ENCODE results near the gene MCCC1.
"Not testable (repeated sequence)": the region's sequence is repeated elsewhere in the genome, so short reads cannot be mapped to it uniquely, and the experiment has no call there.

The MCCC1 gene

GRCh38 chr3:183101040-183101439 is 1.7 kb upstream of the MCCC1 start:
- not testable (repeated sequence) for DNase-seq

GRCh38 chr3:183100376-183100775 is 1.1 kb upstream of the MCCC1 start:
- no peak for DNase-seq

DNA sequence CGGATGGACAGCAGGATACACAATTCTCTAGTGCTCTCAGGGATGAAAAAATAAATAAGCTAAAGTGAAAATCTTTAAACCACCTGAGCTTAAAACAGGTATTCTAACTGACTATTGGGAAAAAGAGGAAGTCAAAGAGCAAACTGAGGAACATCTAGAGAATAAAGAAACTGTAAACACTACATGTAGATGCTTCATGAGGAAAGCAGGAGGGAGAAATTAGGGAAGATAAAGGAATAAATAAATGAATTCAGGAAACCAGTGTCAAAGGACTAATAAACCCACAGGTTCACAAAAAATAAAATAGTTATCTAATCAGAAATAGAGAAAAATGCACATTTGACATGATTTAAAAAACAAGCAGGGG is 525 bp upstream of the MCCC1 start:
- DNase-seq = no peak

GRCh38 chr3:183098536-183099025 is 715 bp downstream of the MCCC1 start:
- DNase-seq = no peak

- DNase-seq = no peak
Measured at GRCh38 chr3:183094711-183095110, 4.6 kb downstream of the MCCC1 start.

- no peak for DNase-seq
Measured at GRCh38 chr3:183092256-183092655, 7.0 kb downstream of the MCCC1 start.

- DNase-seq = no peak
Measured at GRCh38 chr3:183087184-183087583, 12.1 kb downstream of the MCCC1 start.

DNA sequence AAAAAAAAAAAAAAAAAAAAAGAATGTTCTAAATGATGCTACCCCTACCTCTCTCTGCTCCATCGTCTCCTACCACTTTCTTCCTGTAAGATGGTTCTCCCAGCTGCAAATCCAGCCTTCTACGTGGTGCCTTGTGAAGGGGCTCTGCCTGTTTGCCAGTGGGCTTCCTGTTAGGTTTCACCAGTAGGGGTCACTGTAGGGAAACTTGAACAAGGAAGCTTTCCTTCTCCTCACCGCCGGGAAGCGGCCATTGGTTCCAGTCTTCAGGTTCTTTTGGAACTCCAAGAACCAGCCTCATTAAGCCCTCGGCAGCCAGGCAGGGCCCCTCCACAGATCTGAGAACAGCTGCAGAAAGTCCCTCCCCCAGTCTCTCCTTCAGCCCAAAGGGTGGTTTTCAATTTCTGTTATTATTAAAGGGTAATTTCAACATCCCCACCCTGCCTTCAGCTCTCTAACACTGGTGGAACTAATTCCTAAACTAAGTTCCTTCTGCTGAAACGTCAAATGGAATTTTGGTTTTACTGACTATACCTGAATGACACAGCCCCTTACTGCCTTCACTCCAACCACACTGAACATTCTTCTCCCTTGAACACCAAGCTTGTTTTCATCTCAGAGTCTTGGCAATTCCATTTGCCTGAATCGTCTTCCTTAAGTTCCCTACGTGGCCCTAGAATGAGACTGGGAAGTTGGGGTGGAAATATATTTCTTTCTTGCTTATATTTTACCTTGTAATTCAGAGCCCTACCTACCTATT is 13.5 kb downstream of the MCCC1 start:
- DNase-seq = no peak

GRCh38 chr3:183082355-183082915 is 16.9 kb downstream of the MCCC1 start:
- no peak for DNase-seq

DNA sequence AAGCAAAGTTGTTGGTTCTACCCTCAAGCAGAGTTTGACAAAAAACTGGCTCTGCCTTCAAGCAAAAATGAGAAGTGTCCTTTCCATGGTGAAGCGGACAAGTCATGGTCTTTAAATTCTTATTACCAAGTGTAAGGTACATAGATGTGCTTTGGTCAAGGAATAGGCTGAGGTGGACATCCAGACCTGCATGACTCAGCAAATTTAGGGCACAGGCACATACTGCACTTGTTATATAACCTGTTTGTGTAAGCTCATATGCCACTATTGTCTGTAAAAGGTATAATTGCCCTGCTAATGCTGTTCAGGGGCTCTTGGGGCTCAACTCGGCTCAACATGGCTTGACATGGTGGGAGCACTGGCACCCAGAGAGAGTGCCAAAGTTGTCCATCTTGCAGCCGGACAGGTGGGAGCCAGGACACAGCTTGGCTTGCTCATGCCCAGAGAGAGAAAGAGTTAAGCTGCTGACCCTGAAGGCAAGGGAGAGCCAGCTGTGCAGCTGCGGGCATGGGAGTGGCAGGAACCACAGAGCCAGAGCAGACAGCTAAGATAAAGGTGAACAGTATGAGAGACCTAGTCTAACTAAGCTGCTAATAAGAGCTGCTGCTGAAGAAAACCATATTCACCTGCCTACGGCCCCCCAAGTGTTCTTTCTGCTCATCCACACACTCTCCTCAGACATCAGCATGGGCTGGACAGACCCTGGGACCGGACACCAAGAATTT is 17.7 kb downstream of the MCCC1 start:
- DNase-seq = no peak

DNA sequence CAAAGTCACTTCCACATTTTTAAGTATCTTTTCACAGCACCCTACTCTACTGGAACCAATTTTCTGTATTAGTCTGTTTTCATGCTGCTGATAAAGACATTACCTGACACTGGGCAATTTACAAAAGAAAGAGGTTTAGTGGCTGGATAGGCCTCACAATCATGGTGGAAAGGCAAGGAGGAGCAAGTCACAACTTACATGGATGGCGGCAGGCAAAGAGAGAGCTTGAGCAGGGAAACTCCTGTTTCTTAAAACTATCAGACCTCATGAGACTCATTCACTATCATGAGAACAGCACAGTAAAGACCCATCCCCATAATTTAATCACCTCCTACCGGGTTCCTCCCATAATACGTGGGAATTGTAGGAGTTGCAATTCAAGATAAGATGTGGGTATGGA is 18.7 kb downstream of the MCCC1 start:
- no peak for DNase-seq

DNA sequence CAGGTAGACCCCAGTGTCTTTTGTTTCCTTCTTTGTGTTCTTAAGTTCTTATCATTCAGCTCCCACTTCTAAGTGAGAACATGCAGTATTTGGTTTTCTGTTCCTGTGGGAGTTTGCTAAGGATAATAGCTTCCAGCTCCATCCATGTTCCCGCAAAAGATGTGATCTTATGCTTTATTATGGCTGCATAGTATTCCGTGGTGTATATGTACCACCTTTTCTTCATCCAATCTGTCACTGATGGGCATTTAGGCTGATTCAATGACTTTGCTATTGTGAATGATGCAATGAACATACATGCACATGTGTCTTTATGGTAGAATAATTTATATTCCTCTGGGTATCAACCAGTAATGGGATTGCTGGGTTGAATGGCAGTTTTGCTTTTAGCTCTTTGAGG is 24.4 kb downstream of the MCCC1 start:
- DNase-seq = no peak

- no peak for DNase-seq
Measured at GRCh38 chr3:183074261-183074660, 25.0 kb downstream of the MCCC1 start.

DNA sequence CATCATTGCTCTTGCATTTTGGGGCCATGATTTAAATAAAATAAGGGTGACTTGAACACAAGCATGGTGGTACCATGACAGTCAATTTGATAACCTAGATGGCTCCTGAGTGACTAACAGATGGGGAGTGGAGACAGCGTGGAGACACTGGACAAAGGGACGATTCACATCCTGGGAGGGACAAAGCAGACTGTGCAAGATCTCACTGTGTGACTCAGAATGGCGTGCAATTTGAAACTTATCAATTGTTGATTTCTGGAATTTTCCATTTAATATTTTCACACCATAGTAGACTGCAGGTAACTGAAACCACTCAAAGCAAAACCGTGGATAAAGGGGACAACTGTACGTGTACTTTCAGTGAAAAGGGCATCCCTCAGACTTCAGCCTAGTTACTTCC is 25.5 kb downstream of the MCCC1 start:
- DNase-seq = no peak

GRCh38 chr3:183070892-183071291 is 28.4 kb downstream of the MCCC1 start:
- no peak for DNase-seq

- DNase-seq = no peak
Measured at GRCh38 chr3:183069086-183069485, 30.2 kb downstream of the MCCC1 start.

GRCh38 chr3:183066891-183067290 is 32.4 kb downstream of the MCCC1 start:
- not testable (repeated sequence) for DNase-seq

GRCh38 chr3:183064475-183064874 is 34.8 kb downstream of the MCCC1 start:
- DNase-seq = no peak

DNA sequence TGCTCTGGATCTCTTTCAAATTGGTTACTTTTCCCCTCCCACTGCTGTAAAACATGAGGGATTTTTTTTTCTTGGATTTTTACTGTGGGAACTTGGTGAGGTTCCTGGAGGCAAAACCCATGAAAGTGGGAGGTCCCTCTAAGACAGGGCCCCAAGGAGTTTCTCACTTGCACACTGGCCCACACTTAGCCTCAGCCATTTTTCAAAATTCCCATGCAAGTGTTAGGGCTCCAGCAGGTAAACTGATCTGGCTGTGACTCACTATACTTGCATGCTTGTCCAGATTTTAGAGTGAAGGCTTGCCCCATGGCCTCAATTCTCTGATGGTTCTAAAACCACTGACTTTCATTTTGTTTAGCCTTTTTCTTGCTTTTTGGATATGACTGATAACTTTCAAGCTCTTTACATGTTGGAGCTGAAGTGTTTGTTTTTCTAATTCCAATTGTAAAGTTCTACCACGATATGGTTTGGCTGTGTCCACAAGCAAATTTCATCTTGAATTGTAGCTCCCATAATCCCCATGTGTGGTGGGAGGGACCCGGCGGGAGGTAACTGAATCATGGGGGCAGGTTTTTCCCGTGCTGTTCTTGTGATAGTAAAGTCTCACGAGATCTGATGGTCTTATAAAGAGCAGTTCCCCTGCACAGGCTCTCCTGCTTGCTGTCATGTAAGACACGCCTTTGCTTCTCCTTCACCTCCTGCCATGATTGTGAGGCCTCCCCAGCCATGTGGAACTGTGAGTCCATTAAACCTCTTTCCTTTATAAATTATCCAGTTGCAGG is 37.7 kb downstream of the MCCC1 start:
- no peak for DNase-seq

DNA sequence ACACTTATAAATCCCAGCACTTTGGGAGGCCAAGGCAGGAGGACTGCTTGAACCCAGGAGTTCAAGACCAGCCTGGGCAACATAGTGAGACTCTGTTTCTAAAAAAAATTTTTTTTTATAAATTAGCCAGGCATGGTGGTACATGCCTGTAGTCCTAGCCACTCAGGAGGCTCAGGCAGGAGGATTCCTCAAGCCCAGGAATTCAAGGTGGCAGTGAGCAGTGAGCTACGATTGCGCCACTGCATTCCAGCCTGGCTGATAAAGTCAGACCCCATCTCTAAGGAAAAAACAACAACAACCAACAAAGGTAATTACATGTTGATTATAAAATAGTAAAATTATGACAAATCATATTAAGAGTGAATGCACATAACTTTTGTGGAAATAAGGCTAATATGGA is 40.9 kb downstream of the MCCC1 start:
- no peak for DNase-seq

GRCh38 chr3:183050706-183051105 is 48.6 kb downstream of the MCCC1 start:
- no peak for DNase-seq

DNA sequence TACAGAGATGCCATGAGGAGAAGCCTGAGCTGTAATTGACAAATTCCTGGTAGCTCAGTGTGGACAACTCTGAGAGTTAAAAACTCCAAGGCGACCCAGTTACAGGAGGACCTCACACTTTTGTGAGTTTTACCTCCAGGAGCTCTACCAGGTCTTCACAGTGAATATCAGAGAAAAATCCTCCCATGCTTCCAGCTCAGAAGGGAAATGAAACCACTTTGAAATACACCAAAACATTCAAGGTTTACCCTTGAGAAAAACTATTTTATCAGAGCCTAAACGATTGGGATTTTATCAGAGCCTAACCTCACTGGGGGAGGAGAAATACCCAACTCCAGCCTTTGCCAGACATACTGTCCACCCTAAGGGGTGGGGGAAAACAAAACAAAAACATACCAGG is 52.4 kb downstream of the MCCC1 start:
- DNase-seq = no peak

DNA sequence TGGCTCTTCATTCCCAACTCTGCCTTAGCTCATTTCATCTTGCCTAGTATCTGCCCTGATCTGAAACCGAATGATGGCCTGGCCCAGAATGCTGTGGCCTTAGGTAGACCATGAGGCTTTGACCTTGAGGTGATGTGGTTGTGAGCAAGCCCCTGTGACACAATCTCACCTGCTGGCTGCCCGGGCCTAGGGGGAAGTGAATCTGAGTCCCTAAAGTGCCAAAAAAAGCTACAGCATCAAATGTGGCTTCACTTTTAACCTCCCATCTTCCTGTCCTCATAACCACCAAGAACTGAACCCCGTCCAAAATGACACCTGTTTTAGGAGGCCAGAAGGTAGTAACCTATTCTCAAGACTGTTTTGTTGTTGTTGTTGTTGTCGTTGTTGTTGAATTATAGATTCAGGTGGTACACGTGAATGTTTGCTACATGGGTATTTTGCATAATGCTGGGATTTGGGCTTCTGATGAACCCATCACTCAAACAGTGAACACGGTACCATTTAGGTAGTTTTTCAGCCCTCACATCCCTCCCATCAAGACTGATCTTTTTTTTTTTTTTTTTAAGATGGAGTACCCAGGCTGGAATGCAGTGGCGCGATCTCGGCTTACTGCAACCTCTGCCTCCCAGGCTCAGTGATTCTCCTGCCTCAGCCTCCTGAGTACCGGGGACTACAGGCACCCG is 54.6 kb downstream of the MCCC1 start:
- DNase-seq = no peak
